HEK293 (cell line): ENCODE results near the gene PROCR.

ENCODE experiments used
- GLIS2 ChIP-seq: fragments of 450-650 bp; formaldehyde crosslinking; IDR thresholded peaks from 2 replicates; pipeline ENCODE4 v1.5.1; 2016; ENCODE audit warnings: missing biosample characterization, missing genetic modification characterization
- KLF16 ChIP-seq: fragments of 450-650 bp; formaldehyde crosslinking; IDR thresholded peaks from 2 replicates; pipeline ENCODE4 v1.5.1; 2017; ENCODE audit warnings: missing biosample characterization, missing genetic modification characterization
- MYNN ChIP-seq: fragments of 450-650 bp; formaldehyde crosslinking; IDR thresholded peaks from 2 replicates; pipeline ENCODE4 v1.5.1; 2016; ENCODE audit warnings: missing biosample characterization, missing genetic modification characterization, borderline replicate concordance
- MZF1 ChIP-seq: fragments of 450-650 bp; formaldehyde crosslinking; IDR thresholded peaks from 2 replicates; pipeline ENCODE4 v1.5.1; 2017; ENCODE audit warnings: missing biosample characterization, missing genetic modification characterization, borderline replicate concordance
- OVOL3 ChIP-seq: fragments of 450-650 bp; formaldehyde crosslinking; IDR thresholded peaks from 2 replicates; pipeline ENCODE4 v1.5.1; 2016; ENCODE audit warnings: missing biosample characterization, missing genetic modification characterization
- PRDM4 ChIP-seq: fragments of 450-650 bp; formaldehyde crosslinking; IDR thresholded peaks from 2 replicates; pipeline ENCODE4 v1.5.1; 2017; ENCODE audit warnings: missing biosample characterization, missing genetic modification characterization
- SP3 ChIP-seq: fragments of 450-650 bp; formaldehyde crosslinking; IDR thresholded peaks from 2 replicates; pipeline ENCODE4 v1.5.1; 2016; ENCODE audit warnings: missing biosample characterization, missing genetic modification characterization
- TRIM28 ChIP-seq: IDR thresholded peaks from 2 replicates; pipeline ENCODE4 v1.6.1; 2011; ENCODE audit warnings: low read length, control low read depth, borderline replicate concordance
- ZBTB11 ChIP-seq: fragments of 450-650 bp; formaldehyde crosslinking; conservative IDR thresholded peaks from 2 replicates; pipeline ENCODE4 v1.5.1; 2016; ENCODE audit warnings: low read depth, missing biosample characterization, missing genetic modification characterization
- ZFHX2 ChIP-seq: fragments of 450-650 bp; formaldehyde crosslinking; conservative IDR thresholded peaks from 2 replicates; pipeline ENCODE4 v1.5.1; 2016; ENCODE audit warnings: missing biosample characterization, missing genetic modification characterization
- ZFP41 ChIP-seq: fragments of 450-650 bp; formaldehyde crosslinking; IDR thresholded peaks from 2 replicates; pipeline ENCODE4 v1.5.1; 2016; ENCODE audit warnings: missing biosample characterization, missing genetic modification characterization, borderline replicate concordance
- ZFP69B ChIP-seq: fragments of 450-650 bp; formaldehyde crosslinking; IDR thresholded peaks from 2 replicates; pipeline ENCODE4 v1.5.1; 2016; ENCODE audit warnings: missing biosample characterization, missing genetic modification characterization
- ZIC2 ChIP-seq: fragments of 450-650 bp; formaldehyde crosslinking; IDR thresholded peaks from 2 replicates; pipeline ENCODE4 v1.5.1; 2016; ENCODE audit warnings: missing biosample characterization, missing genetic modification characterization
- ZNF148 ChIP-seq: fragments of 450-650 bp; formaldehyde crosslinking; IDR thresholded peaks from 2 replicates; pipeline ENCODE4 v1.5.0; 2017; ENCODE audit warnings: missing biosample characterization, missing genetic modification characterization, borderline replicate concordance
- ZNF157 ChIP-seq: fragments of 450-650 bp; formaldehyde crosslinking; IDR thresholded peaks from 2 replicates; pipeline ENCODE4 v1.5.1; 2016; ENCODE audit warnings: missing biosample characterization, missing genetic modification characterization
- ZNF175 ChIP-seq: fragments of 450-650 bp; formaldehyde crosslinking; IDR thresholded peaks from 2 replicates; pipeline ENCODE4 v1.5.1; 2016; ENCODE audit warnings: missing biosample characterization, missing genetic modification characterization
- ZNF184 ChIP-seq: fragments of 450-650 bp; IDR thresholded peaks from 2 replicates; pipeline ENCODE4 v1.5.1; 2018; ENCODE audit warnings: missing biosample characterization, mild to moderate bottlenecking, missing genetic modification characterization
- ZNF302 ChIP-seq: fragments of 450-650 bp; formaldehyde crosslinking; IDR thresholded peaks from 2 replicates; pipeline ENCODE4 v1.5.1; 2016; ENCODE audit warnings: missing biosample characterization, missing genetic modification characterization, low read depth
- ZNF341 ChIP-seq: fragments of 450-650 bp; formaldehyde crosslinking; IDR thresholded peaks from 2 replicates; pipeline ENCODE4; 2016; ENCODE audit warnings: low read depth, missing biosample characterization, missing genetic modification characterization
- ZNF426 ChIP-seq: fragments of 450-650 bp; formaldehyde crosslinking; IDR thresholded peaks from 2 replicates; pipeline ENCODE4 v1.5.1; 2017; ENCODE audit warnings: missing biosample characterization, missing genetic modification characterization, mild to moderate bottlenecking, inconsistent platforms, moderate library complexity
- ZNF624 ChIP-seq: fragments of 450-650 bp; formaldehyde crosslinking; IDR thresholded peaks from 2 replicates; pipeline ENCODE4 v1.5.1; 2017; ENCODE audit warnings: missing biosample characterization, missing genetic modification characterization
- ZNF707 ChIP-seq: fragments of 450-650 bp; formaldehyde crosslinking; IDR thresholded peaks from 2 replicates; pipeline ENCODE4 v1.5.1; 2016; ENCODE audit warnings: missing biosample characterization, missing genetic modification characterization
- ZNF747 ChIP-seq: fragments of 450-650 bp; formaldehyde crosslinking; IDR thresholded peaks from 2 replicates; pipeline ENCODE4 v1.5.1; 2016; ENCODE audit warnings: missing biosample characterization, missing genetic modification characterization
- ZSCAN18 ChIP-seq: fragments of 450-650 bp; formaldehyde crosslinking; IDR thresholded peaks from 2 replicates; pipeline ENCODE4 v1.5.1; 2016; ENCODE audit warnings: missing biosample characterization, missing genetic modification characterization
- ZSCAN30 ChIP-seq: fragments of 450-650 bp; IDR thresholded peaks from 2 replicates; pipeline ENCODE4 v1.5.1; 2018; ENCODE audit warnings: missing biosample characterization, mild to moderate bottlenecking, missing genetic modification characterization, moderate library complexity

PROCR gene

GRCh38 chr20:35171753-35172433 is at the start of gene PROCR (continued):
- TF ChIP-seq ZNF341 (tag by site-specific recombination) (peak; percentile 71), OVOL3 (tag by site-specific recombination) (no peak), ZNF184 (tag by site-specific recombination) (no peak), ZBTB11 (tag by site-specific recombination) (no peak), ZSCAN30 (peak; percentile 86; the same call in 1 of the 2 replicates), ZSCAN18 (tag by site-specific recombination) (no peak), ZIC2 (peak; percentile 92), ZNF747 (tag by site-specific recombination) (no peak), SP3 (tag by site-specific recombination) (peak; percentile 90), TRIM28 (peak; percentile 48; the same call in 1 of the 2 replicates), ZNF175 (tag by site-specific recombination) (no peak), ZNF624 (tag by site-specific recombination) (no peak), ZNF157 (tag by site-specific recombination) (no peak), ZNF707 (tag by site-specific recombination) (no peak), ZFP69B (no peak), ZNF148 (tag by site-specific recombination) (no peak), ZNF426 (tag by site-specific recombination) (no peak), ZFP41 (tag by site-specific recombination) (no peak), MYNN (no peak), ZFHX2 (tag by site-specific recombination) (no peak), MZF1 (tag by site-specific recombination) (0 out of 2 replicates have a peak, but pooled peaks have one; percentile 44), KLF16 (tag by site-specific recombination) (no peak), PRDM4 (no peak), ZNF302 (tag by site-specific recombination) (no peak), GLIS2 (peak; percentile 78)
